Activated CD8-positive, alpha-beta memory T cell treated with anti-CD3 and anti-CD28 coated beads for 48 hours (primary cell): ENCODE results near the gene CDC42BPG.

Experiments
- DNase-seq, 3 experiments: peaks; one replicate each; pipeline ENCODE4 v3.0.0-alpha.2; 2020; ENCODE audit warnings: low read depth in 2 of 3, low spot score in 2 of 3

The CDC42BPG gene, protein sequence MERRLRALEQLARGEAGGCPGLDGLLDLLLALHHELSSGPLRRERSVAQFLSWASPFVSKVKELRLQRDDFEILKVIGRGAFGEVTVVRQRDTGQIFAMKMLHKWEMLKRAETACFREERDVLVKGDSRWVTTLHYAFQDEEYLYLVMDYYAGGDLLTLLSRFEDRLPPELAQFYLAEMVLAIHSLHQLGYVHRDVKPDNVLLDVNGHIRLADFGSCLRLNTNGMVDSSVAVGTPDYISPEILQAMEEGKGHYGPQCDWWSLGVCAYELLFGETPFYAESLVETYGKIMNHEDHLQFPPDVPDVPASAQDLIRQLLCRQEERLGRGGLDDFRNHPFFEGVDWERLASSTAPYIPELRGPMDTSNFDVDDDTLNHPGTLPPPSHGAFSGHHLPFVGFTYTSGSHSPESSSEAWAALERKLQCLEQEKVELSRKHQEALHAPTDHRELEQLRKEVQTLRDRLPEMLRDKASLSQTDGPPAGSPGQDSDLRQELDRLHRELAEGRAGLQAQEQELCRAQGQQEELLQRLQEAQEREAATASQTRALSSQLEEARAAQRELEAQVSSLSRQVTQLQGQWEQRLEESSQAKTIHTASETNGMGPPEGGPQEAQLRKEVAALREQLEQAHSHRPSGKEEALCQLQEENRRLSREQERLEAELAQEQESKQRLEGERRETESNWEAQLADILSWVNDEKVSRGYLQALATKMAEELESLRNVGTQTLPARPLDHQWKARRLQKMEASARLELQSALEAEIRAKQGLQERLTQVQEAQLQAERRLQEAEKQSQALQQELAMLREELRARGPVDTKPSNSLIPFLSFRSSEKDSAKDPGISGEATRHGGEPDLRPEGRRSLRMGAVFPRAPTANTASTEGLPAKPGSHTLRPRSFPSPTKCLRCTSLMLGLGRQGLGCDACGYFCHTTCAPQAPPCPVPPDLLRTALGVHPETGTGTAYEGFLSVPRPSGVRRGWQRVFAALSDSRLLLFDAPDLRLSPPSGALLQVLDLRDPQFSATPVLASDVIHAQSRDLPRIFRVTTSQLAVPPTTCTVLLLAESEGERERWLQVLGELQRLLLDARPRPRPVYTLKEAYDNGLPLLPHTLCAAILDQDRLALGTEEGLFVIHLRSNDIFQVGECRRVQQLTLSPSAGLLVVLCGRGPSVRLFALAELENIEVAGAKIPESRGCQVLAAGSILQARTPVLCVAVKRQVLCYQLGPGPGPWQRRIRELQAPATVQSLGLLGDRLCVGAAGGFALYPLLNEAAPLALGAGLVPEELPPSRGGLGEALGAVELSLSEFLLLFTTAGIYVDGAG (N-terminal part only)

DNA sequence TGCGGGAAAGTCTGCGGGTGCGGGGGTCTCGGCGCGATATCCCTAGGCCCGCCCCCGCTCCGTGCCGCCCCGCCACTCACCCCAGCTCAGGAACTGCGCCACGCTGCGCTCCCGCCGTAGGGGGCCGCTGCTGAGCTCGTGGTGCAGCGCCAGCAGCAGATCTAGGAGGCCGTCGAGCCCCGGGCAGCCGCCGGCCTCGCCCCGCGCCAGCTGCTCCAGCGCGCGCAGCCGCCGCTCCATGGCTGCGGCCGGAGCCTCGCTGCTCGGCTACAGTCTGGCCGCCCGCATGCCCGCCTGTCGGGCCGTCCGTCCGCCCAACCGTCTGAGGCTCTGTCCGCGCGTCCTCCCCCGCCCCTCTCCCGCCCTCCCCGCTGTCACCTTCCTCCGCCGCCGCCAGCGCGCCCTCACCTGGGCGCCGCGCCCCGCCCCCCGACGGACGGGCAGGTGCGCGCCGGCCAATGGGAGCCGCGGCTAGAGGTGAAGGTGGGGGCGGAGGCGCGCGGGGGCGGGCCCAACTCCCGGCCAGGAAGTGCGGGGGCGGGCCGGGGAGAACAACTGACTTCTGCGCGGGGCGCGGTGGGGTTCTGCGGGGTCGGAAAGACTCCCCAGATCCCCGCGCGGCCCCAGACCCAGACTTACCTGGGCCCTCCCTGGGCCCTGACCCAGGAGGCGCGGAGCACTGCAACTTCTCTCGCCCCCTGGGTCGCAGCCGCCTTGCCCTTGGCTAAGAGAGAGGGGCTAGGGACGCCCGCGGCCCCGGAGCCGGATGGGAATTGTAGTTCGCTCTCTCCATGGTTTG lies at the start of gene CDC42BPG:
Gene CDC42BPG, minus strand, starts transcription at position 324 of the 799 bp plus-strand sequence. Its CDS starts 84 bp downstream, at position 240.
- DNase-seq: peak in 1 of 3 experiments; percentile 40

DNA sequence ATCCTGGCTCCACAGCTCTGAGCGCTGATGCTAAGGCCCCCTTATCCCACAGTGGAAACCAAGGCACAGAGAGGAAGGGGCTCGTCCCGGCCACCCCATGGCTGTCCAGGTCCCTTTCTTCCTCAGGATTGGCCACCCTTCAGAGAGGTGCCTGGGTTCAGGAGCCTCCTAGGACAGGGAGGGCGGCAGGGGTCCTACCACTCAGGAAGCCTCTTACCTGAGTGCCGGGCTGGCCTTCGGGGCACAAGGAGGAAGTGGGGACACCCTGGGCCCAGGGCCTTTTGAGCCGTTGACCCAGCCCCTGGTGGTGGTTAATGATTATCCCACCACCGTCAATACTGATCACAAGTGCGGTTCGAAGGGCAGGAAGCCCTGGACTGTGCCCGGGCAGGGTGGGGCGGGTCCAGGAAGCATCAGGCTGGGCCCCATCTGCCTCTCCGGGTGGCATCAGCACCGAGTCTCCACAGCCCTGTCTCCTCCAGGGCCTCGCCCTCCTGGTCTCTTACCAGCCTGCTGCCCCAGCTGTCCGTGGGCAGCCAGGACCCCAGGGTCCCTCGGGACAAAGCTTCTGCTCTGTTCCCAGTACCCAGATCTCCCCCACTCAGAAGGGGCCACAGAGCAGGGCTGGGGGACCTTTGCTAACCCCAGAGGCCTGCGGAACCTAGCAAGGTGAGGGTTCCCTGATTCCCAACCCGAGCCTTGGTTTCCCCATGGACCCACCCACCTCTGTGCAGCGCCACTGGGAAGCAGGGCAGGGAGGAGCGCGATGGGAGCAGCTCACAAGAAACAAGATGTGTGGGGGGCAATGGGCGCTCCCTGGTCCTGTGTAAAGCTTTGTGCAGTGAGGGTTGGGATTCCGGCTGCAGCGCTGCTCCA lies 49.0 kb upstream of the CDC42BPG start:
- no peak for DNase-seq

DNA sequence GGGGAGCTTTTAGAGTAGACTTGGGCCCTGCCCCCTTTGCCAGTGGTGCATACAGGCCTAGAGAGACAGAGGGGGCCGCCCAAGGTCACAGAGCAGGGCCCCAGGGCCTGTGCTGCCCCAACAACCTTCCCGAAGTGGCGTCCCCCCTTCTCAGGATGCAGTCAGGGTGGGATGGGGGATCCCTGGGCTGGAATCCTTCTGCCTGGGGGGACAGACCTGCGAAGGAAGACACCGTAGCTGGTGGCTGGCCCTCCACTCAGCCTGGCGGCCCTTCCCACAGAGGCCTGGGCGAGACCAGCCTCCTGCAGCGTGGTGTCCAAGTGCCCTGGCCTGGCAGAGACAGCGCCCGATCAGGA lies 48.4 kb upstream of the CDC42BPG start:
- no peak for DNase-seq

DNA sequence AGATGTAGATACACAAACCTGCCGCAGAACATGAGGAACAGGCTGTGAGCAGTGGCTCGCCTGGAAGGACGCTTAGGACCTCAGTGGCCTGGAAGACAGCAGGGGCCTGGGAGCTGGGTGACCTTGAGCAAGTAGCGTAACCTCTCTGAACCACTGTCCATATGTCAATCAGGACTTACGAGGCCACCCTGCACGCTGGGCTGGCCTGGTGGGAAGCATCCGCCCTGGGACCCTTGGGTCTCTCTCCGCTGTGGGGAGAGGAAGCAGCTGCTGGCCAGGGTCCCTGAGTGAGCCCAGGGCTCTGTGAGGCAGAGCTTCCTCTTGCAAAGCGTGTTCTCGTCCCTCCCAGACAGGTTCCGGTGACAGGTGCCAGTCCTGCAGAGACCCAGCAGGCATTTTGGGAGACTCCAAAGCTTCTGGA lies 48.0 kb upstream of the CDC42BPG start:
- DNase-seq: no peak

DNA sequence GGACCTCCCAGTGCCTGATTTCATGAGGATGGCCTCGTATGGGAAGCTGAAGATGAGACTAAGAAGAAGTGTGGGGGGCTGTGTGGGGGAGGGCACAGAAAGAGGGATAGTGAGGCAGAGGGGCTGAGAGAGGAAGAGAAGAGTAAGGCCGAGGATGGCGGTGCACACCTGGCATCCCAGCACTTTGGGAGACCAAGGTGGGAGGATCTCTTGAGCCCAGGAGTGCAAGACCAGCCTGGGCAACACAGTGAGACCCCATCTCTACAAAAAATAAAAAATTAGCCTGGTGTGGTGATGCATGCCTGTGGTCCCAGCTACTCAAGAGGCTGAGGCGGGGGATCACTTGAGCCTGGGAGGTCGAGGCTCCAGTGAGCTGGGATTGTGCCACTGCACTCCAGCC lies 47.4 kb upstream of the CDC42BPG start:
- no peak for DNase-seq

DNA sequence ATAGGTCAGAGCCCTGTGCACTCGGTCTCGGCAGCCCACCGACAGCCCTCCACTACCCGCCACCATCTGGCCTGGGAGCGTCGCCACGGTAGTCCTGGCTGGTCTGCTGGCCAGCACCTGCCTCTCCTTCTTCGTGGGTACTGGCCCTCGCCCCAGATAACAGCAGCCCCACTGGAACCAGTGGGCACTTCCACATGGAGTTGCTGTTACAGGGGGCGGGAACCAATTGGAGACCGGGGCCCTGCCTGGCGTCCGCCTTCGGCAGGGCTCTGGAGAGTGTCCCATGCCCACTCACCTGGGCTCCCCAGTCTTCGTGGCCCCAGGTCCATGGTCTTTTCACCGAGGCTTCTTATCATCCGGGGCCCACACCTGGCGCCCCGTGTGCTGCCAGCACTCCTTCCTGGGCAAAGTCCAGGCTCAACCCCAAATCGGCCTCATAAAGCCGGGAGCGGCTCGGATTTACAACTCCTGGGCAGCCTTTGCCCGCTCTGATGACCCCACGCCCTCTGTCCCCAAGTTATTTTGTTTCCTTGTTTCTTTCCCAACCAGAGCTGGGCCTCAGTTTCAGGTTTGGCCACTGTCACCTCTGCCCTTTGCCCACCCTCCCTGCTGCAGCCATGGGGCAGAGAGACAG lies 46.9 kb upstream of the CDC42BPG start:
- no peak for DNase-seq

DNA sequence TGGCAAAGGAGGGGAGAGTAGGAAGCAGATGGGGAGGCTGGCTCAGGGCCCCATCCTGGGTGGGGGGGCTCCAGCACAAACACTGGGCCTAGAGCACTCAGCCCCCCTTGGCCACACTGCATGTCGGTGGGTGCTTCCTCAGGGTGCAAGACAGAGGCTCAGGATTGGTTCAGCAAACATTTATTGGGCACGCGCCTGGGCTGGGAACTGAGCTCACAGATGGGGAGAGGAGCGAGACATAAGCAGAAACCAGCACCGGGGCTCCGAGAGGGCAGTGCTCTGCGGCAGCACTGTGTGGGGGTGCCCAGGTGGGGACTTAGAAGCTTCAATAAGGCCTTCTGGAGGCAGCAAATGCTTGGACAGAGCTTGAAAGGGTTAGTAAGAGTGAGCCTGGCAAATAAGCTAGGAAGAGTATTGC lies 46.1 kb upstream of the CDC42BPG start:
- no peak for DNase-seq

DNA sequence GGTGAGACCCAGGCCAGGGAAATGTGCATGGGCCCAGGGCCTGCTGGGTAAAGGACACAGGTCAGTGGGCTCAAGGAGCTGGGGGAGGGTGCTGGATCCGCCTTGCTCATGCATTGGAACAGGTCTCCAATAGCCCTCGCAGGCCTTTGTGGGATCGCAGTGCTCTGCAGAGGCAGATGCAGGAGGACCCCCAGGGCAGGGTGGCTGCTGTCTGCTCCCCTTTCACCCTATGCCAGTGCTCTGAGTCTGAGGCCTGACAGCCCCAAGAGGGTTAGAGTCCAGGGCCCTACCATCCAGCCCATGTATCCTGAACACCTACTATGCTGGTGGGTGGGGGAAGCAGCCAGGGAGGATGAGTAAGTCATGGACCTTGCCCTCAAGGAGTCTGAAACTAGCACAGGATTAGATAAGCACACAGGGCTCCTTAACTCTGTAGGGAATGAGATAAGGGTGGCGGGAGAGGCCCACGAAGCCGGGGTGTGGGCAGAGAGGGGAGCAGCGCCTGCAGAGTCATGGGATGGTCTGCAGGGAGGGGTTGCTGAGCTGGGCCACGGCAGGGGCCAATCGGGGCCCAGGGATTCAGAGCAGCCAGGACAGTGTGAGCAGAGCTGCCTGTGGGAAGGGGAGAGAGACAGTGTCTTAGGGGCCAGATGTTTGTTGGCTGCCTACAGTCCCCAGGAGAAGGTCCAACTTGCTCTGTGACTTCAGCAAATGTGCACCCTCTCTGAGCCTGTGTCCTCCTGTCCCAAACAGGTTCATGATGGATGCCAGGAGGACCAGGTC lies 44.5 kb upstream of the CDC42BPG start:
- no peak for DNase-seq

DNA sequence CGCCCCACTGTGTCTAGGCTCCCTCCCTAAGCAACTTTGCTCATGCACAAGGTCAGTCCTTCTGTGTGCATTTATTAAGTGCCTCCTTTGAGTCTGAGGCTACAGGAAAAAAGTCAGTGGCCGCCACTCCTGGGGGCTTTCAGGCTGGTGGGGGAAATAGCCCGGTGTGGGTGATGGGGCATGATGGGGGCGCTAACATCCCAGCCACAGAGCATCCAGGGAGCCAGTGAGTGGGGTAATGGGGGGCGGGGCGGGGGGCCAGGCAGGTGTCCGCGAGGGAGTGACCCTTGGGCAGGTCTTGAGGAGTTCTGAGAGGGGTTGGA lies 43.9 kb upstream of the CDC42BPG start:
- no peak for DNase-seq

DNA sequence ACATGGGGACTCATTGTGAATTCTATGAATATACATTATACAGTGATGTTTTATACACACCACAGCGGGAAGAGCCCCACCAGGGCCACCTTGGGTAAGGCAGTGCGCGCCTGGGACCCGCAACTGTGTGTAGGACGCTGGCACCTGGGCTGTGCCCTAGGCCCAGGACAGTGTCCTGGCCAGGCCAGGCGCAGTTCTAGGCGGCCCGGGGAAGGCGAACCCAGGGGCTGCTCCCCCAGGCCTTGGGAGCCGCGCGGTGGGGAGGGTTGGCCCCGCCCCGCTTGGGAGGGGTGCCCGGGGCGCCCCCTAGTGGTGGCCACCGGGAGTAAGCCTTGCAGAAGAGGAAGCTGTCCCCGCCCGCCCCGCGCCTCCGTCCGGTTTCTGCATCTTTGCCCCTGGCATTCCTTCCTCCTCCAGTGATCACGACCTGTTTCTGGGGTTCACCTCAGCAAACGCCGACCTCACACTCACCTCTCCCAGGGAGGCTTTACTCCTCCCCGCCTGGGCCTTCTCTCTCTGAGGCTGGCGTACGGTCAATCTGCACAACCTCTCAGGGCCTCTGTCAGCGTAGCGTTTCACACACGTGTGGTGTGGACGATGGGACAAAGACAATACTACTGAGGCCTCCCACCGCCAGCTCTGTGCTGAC lies 43.4 kb upstream of the CDC42BPG start:
- DNase-seq: peak; percentile 65 to 89 (median 81)

DNA sequence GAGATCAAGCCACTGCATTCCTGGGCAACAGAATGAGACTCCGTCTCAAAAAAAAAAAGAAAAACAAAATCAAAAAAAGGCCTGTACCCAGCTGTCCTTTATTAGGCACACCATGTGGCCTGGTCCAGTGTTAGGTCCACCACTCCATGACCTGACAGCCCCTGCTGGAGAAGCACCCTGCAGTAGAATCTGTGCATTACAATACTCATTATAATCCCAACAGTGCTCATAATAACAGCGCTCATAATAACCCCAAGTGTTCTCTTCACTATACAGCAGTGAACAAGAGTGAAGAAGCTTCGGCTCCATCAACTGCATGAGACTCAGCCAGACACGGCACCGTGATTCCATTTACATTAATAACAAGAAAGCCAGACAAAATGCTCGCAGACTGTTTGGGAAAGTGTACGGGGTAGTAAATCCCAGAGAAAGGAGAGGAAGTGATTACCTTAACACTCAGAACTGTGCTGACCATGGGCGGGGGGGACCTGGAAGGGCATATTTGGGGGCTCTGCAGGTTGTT lies 42.8 kb upstream of the CDC42BPG start:
- no peak for DNase-seq

DNA sequence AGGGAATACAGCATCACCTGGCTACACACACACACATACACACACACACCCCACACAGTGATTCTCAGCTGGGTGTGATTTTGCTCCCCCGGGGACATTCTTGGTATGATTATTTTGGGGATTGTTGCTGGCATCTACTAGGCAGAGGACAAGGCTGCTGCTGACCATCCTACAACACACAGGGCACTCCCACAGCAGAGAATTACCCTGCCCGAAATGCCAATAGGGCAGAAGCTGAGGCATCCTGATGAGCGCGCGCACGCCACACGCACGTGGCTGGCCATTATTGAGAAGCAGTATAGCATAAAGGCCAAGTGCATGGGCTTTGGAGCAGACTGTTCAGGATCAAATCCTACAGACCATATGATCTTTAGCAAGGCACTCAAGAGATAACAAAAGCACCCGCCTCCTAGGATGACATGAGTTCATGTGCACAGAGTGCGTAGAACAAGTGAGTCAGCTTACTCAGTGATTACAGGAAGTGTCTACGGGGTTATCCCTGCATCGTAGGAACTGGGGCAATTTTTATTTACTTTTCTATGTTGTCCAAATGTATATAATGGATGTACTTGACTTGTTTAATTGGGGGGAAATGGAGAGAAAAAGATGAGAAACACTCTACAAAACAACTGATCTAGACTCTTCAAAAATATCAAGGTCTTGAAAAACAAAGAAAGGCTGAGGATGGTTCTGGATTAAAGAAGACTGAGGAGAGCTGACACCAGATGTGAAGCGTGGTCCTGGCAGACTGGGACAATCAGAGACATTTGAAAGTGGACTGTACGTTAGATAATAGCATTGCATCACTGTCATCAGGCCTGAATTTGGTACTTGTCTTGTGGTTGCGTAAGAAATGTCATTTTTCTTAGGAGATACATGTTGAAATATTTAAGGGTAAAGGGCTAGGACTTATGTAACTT lies 41.2 kb upstream of the CDC42BPG start:
- no peak for DNase-seq

DNA sequence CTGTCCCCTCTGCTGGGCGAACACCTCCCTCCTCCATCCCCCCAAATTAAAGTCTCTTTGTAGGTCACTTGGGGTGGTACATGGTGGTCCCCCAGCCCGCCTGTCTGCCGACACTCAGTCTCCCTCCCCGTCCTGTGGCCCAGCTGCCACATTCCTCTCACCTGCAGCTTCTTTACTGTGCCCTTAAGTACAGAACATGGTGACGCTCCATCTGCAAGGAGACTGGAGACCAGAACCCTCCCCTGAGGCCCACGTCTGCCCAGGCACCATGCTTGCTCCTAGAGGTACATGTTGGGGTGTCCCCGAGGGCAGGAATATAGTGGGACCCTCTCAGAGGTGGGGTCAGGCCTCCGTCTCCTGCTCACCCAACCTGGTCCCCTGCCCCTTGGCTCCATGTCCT lies 39.6 kb upstream of the CDC42BPG start:
- no peak for DNase-seq

DNA sequence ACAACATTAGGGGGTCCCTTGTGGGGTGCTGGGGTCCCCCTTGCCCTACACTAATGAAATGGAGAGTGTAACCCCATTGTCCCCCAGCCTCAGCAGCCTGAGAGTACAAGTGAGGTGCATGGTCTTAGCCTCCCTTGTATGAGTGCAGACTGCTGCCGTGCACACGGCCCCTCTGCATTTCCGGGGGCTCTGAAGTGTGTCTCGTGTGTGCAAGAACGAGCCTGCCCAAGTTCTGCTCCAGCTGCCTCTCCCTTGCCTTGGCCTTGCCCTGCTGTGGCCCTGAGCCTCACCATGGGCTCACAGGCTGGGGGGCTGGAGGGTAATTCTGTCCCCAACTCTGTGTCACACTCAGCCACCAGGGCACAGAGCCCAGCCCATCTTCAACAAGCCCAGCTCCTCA lies 39.1 kb upstream of the CDC42BPG start:
- DNase-seq: no peak

DNA sequence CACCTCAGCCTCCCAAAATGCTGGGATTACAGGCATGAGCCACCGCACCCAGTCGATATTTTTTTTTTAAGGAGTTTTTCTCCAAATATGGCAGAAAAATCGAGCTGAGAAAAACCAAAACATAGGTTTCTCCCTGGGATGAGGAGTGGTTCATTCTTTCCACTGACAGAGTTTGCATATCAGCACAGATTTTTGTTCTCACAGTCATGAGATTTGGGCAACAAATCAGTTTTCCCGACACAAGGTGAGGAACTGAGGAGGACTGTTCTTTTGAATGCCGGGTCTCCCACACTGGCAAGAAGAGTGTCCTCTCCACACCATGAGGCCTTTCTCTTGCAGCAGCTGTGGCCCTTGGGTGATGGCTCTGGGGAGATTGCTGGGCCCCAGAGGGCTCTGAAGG lies 37.8 kb upstream of the CDC42BPG start:
- DNase-seq: no peak

DNA sequence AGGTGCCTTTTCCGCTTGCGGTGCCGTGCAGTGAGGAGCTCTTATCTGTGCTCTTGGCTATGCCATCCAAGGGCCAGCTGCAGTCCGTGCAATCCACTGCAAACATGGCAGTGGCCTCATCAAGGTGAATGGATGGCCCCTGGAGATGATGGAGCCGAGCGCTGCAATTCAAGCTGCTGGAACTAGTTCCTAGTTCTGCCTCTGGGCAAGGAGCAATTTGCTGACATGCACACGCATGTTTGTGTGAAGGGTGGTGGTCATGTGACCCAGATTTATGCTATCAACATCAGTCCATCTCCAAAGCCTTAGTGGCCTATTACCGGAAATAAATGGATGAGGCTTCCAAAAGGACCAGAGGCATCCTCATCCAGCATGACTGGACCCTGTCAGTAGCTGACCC lies 37.0 kb upstream of the CDC42BPG start:
- DNase-seq: no peak
